ENCODE measurements around the gene CDK5RAP2.
A peak's percentile ranks its signal among the peaks of the same experiment; 100 is the strongest.

CDK5RAP2 gene

DNA sequence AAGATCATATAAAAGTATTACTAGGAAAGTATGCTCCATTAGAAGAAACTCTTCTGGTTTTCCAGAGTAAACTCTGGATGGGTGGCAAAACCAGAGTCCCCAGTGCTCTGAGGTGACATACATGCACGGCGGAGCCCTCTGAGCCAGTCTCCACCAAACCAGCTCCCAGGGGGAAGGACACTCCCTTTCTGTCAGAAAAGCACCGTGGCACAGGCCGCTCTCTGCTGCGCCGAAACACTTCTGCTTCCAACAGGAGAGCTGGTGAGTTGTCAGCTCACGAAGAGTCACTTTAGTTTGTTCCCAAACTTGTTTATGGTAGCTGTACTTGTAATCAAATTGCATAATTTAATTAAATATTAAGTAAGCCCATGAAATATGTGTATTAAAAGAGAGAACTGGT, 184.6 kb downstream of the CDK5RAP2 start:
- DNase-seq = no peak

DNA sequence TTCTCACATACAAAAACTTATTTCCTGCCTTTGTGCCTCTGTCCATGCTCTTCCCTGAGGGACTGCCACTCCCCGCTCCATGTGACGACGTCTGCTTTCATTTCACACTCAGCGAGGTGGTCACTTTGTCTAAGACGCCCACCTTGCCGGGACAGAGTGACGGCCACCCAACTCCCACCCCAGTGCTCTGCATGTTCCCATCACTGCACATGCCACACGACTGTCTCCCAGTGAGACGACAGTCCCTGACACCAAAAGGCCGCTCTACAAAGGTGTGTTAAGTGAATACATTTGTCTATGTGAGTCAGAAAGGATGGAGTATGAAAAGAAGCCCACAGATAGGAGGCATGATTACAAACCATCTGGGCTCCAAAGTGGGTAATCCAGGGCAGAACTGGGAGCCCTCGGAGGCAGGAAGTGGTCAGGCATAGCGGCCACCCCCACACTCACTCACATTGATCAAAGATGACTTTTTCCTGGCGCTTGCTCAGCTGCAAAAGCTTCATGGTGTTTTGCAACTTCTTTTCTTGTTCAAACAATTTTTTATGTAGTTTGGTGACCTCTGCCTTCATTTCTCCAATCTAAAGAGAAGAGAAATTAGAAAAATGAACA, 185.8 kb downstream of the CDK5RAP2 start:
- no peak for DNase-seq

DNA sequence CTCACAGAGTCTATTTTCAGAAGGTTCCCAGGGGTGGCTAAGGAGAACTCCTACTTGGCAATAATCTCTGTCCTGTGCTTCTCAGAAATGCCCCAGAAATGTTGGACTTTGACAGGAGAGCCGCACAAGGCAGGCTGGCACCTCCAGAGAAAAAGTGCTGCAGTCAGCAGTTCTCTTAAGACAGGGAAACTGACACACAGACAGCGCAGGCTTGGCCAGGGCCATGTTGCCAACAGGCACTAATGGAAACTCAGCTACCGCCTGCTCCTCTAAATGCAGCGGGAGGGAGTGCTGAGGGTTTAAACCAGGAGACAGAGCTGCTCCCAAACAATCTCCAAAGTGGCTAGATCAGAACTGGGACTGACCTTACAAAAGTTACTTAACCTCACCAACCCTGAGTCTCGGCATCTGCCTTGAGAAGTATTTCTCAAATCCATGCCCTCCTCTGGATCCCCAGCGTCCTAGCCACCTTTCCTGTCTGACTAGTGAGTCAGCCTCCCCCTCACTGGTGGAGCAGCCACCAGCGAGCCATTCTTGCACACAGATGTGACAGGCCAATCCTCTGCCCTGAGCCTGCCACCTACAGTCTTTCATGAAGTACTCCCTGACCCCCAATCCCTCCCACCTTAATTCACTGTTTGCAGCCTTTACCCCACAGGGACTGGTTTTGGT, 186.4 kb downstream of the CDK5RAP2 start:
- DNase-seq = no peak

- DNase-seq = no peak
These were observed 187.3 kb downstream of the CDK5RAP2 start for GRCh38 chr9:120392711-120393110.

- DNase-seq = no peak
These were observed 187.7 kb downstream of the CDK5RAP2 start for GRCh38 chr9:120392245-120392644.

GRCh38 chr9:120391691-120392090, 188.3 kb downstream of the CDK5RAP2 start:
- no peak for DNase-seq

GRCh38 chr9:120390637-120391190, 189.3 kb downstream of the CDK5RAP2 start:
- no peak for DNase-seq

DNA sequence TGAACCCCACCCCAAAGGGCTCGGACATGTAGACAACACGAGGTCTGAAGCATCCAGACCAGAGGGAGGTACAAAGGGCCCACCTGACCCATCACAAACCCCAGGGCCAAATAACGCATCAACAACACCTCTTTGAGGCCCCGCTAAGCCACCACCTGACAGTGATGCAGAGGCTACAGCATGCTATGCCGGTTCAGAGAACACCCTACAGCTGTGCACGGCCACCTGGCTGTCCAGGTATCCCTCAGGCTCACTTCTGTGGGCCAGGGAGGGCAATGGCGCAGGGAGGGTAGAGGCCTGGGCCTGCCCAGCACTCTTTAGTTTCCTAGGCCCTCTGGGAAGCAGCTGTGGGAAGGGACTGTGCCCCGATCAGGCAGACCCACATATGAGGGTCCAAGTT, 190.1 kb downstream of the CDK5RAP2 start:
- DNase-seq = no peak

DNA sequence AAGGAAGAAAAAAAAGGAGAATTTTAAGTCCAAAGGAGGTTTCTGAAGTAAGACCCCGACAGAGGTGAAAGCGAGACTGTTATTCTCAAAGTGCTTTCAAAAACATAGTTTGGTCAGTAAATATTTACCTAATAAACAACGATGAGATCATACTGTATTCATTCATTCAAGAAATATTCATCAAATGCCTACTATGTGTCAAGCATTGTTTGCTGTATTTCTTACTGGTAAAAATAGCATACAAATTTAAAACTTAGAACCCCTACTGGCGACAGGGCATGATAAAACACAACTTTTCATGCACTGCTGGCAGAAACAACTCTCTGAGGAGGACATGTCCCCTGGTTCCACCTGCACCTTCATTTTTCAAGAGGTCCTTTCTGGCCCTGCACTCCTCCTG, 190.7 kb downstream of the CDK5RAP2 start:
- no peak for DNase-seq

- DNase-seq = no peak
These were observed 191.7 kb downstream of the CDK5RAP2 start for GRCh38 chr9:120388003-120388855.

DNA sequence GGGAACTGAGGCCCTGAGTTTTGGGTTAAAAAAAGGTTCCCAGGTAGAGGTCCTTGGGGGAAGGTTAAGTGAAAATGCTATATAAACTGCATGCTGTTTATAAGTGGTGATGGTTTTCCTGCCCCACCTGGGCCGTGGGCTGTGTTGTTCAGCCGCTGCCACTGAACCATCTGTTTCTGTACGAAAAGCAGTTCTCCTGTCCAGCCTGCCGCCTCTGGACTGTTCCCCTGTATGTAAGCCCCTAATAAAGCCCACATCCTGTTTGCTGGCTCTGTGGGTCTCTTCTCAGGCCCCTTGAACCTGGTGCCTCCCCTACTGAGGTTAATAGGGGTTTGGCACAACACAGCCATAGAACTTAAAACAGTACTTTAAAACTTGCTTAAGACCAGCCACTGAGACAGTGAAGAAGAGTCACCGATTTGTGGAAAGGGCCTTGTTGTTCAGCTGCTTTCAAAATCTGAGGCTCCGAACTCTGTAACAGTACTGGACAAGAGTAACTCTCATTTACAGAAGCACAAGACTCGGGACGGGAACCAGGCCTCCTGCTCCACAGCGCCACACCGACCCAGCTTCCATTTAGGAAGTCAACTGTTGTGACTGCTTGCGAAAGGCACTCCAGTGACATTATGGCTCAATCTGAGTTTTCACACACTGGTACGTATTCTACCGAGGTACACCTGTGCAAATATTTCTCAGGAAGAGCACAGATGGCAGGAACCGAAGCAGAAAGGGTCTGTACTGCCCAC, 192.5 kb downstream of the CDK5RAP2 start:
- DNase-seq = no peak

DNA sequence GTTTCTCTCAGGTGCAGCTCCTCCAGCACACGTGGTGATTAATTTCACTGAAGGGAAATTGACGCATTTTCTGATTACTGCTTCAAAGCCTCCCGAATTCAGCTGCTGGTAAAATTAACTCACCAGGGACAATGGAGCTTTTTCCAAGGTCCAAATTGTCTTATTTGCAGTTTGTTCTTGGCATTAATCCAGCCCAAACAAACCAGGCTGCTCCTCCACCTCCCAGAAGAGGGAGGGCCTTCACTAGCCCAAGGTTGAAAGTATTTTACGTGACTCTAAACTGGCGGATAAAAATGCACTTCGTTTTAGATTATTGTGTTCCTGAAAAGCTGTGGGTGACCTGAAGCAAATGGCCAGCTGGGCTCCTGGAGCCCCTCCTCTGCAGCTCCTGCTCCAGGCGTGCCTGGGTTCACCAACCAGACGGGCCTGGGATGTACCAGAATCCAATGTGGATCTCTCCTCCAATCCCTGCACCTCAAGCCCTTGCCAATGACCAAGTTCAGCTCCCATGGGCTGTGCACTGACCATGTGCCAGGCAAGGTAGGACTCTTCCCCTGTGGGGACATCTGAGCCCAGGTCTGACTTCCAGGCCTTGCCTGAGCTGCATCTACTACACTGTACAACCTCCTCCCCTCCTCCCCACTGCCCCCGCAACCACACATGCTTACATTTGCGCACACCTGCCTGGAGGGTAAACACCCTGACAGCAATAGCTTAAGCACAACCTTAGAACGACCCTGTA, 193.4 kb downstream of the CDK5RAP2 start:
- peak; percentile 35 for DNase-seq

GRCh38 chr9:120385606-120386389, 194.2 kb downstream of the CDK5RAP2 start:
- no peak for DNase-seq

DNA sequence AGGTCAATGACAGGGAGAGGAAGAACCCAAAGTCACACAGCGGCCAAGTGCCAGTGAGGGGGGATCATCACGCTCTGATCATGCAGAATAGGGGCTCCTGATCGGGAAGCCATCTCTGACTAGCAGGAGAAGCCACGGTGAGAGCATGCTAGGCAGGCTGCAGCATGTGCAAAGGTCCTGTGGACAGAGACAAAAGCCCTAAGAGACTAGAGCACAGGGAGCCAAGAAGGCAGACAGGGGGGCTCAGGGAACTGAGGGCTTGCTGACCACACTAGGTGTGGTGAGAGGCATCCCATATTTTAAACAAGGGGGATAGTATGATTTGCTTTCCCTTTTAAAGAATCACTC, 195.1 kb downstream of the CDK5RAP2 start:
- DNase-seq = no peak

DNA sequence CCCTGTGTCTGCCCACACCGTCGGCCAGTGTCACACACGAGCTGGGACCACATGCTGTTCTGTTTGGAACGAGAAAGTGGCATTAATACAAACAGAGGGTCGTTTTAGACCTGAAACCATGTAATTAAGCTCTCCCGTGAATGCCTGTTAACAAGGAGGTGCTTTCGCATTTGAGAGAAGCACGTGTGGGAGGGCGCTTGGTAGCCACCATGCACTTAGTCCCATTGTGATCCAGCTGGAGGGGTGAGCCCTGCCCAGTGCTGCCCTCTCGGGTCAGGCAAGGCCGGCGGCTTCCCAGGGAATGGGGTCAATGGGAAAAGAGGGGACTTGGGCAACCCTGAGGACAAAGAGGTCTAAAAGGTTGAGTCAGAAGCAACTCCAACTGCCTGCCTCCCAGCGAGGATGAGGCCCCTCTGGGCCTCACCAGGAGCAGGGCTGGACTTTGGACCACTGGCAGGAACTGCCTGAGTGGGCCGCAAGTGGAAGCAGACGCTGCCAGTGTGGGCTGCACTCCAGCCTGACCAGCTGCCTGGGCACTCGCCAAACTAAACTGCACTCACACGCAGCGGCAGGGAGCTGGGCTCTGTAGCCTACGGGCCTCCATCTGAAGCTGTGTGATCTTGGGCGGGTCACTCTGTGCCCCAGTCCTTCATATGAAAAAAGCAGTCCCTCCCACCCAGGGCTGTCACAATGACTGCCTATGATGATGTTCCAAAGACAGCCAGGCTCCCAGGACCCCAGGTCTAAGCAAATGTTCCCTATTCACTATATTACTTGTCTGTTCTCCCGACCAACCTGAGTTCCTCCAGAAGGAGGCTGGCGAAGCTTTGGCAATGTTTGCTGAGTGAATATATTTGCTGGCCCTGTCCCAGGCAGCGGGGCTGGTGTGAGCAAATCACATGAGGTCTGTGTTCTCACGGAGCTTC, 195.7 kb downstream of the CDK5RAP2 start:
- no peak for DNase-seq

DNA sequence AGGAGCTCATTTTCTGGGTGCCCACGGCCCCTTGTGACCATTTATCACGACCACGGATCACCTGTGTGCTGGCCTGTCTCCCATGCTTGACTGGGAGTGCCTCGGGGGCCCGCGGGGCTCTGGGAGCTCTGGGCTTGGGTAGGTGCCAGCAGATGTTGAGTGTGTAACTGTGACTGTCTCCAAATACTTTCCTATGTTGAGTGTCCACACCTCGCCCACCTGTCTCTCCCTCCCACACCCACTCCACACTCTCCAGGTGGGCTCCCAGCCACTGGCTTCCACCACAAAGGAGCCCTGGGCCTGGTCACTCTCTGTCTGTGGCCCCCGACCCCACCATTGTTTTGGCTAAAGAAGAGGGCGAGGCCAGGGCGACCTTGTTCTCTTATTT, 196.4 kb downstream of the CDK5RAP2 start:
- DNase-seq = no peak

DNA sequence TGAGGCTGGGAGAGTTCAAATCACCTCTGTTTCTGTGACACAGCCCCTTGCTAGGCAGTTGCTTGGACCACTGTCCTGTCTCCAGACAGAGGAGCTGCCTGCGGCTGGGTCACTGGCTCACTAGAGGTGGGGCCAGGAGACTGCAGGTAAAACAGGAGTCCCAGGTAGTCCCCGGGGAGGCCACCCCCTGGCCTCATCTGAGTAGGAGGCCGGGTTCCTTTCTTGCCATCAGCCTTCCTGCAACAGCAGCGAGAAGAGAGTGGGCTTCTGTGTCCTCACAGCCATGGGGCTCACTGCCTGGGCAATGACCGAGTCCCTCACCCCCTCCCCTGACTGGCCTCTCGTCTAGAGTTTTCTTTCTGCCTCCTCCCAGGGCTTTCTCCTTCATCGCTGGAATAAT, 197.5 kb downstream of the CDK5RAP2 start:
- DNase-seq = no peak

GRCh38 chr9:120381839-120382238, 198.1 kb downstream of the CDK5RAP2 start:
- no peak for DNase-seq

GRCh38 chr9:120379611-120380010, 200.4 kb downstream of the CDK5RAP2 start:
- no peak for DNase-seq

DNA sequence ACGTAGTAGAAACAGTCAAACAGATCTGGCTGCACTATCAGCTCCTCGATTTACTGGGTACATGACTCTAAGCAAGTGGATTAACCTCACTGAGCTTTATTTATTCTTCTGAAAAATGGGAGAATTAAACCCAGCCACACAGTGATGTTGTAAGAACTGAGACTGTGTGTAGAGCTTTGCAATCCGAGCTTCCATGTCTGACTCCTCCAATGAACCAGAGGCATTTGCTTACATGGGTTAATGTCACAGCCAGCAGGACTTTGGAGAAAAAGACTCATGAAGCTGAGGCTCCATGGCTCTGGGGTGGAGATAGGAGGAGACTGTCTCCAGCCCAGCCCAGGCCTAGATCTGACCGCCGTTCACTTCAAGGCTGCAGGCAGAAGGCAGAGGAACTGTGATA, 201.3 kb downstream of the CDK5RAP2 start:
- DNase-seq = no peak
